DMS53 treated with DMSO at 0.1 percent for 48 hours (cell line): Measurements from ENCODE around the gene AMMECR1L.
"Not testable (repeated sequence)": the region's sequence is repeated elsewhere in the genome, so short reads cannot be mapped to it uniquely, and the experiment has no call there.

Experiments used
- DNase-seq: peaks from one replicate; lab custom pipeline; 2025; ENCODE audit not compliant: unreplicated experiment; lab: John Stamatoyannopoulos, UW

The AMMECR1L gene

GRCh38 chr2:127841466-127842178, 44.1 kb downstream of the AMMECR1L start:
- DNase-seq, result no peak

- no peak for DNase-seq
Measured at GRCh38 chr2:127840893-127841292, 44.9 kb downstream of the AMMECR1L start.

GRCh38 chr2:127834951-127835350, 50.8 kb downstream of the AMMECR1L start:
- DNase-seq, result no peak

GRCh38 chr2:127829845-127830246, 55.9 kb downstream of the AMMECR1L start:
- DNase-seq, result no peak

GRCh38 chr2:127826708-127827107, 59.0 kb downstream of the AMMECR1L start:
- not testable (repeated sequence) for DNase-seq

- no peak for DNase-seq
Measured at GRCh38 chr2:127826047-127826446, 59.7 kb downstream of the AMMECR1L start.

GRCh38 chr2:127820080-127820668, 65.6 kb downstream of the AMMECR1L start:
- no peak for DNase-seq

- no peak for DNase-seq
Measured at GRCh38 chr2:127818794-127819425, 66.8 kb downstream of the AMMECR1L start.

GRCh38 chr2:127818241-127818640, 67.5 kb downstream of the AMMECR1L start:
- DNase-seq, result no peak

- no peak for DNase-seq
Measured at GRCh38 chr2:127814677-127815076, 71.1 kb downstream of the AMMECR1L start.

GRCh38 chr2:127812441-127812840, 73.3 kb downstream of the AMMECR1L start:
- DNase-seq, result not testable (repeated sequence)
